Activated CD4-positive, CD25-positive, alpha-beta regulatory T cell treated with anti-CD3 and anti-CD28 coated beads, Interleukin-2, amount 50 U/mL, for 16 hours (primary cell): ENCODE results near the gene NFX1.
"Not testable (repeated sequence)": the region's sequence is repeated elsewhere in the genome, so short reads cannot be mapped to it uniquely, and the experiment has no call there.

Experiments used
- DNase-seq: peaks from one replicate; pipeline ENCODE4 v3.0.0-alpha.2; 2020; ENCODE audit warnings: low read depth, low spot score

NFX1 gene

DNA sequence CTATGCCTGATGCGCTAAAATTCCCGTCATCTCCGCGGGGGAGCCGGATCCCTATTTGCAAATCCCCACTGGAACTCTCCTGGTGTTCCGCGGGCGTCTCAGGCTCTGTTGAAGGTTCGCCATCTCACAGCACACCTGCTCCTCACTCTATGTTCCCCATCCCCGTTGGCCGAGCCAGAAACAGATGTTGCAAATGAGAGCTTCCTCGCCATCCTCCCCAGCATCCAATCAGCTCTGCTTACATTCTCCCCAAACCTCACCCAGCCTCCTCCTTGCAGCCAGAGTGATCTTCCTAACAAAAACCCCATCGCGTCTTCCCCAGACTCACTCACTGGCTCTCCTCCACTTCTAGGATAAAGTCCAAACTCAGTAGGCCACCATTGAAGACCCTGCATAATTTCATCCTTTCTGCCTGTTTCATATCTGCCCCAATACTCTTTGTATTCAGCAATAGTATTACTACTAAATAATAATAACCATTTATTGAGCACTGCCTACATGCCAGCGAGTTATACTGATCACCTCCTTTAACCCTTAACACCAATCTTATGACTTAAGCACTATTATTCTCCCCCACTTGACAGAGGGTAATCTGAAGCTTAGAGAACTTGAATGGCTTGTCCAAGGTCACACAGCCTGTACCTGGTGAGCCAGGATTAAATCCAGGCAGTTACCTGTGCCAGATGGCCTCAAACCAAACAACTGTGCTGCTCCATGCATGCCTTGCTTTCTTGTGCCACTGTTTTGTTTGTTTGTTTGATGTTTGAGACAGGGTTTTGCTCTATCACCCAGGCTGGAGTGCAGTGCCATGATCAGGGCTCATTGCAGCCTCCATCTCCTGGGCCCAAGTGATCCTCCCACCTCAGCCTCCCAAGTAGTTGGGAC lies 98.0 kb downstream of the NFX1 start:
- DNase-seq = no peak

DNA sequence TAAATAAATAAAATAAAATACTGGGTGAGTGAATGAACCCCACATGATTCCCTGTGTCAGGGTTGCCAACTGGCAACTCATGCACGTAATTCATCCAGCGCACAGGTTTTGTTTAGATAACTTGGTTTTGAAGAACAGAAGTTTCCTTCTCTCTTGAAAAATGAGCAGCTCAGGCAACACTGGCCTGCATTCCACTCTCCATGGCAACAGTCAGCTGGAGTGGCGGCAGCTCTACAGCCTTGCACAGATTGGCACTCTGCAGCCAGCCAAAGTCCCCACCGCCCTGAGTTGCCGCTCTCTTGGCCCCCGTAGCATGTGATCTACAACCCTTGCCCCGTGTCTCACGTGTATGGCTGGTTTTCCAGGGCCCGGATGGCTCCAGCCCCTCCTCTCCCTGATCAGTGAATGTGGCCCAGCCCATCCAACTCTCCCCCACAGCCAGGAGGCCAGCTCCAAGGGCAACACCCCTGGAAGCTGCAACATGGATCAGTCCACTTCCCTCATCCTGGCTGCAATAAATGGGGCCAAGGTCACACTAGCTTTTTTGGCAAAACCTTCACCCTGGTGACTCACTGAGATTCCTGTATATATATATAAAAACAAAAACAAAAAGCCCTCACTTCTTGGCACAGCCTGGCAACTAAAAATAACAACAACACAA lies 100.9 kb downstream of the NFX1 start:
- DNase-seq = not testable (repeated sequence)

DNA sequence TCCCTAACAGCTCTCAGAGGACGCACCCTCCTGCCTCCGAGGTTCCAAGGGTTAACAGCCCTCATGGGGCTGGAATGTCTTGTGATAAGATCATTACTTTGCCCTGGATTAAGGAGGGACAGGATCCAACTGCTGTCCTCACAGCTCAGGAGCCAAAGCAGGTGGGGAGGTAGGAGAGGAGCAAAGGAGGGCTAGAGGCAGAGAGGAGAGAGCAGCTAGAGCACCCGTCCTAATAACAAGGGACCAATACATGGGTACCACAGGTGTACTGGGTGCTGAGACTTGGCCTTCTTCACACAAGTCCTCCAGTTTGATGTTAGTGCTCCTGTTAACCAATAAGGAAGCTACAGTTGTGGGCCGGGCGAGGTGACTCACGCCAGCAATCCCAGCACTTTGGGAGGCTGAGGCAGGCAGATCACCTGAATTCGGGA lies 102.3 kb downstream of the NFX1 start:
- not testable (repeated sequence) for DNase-seq

DNA sequence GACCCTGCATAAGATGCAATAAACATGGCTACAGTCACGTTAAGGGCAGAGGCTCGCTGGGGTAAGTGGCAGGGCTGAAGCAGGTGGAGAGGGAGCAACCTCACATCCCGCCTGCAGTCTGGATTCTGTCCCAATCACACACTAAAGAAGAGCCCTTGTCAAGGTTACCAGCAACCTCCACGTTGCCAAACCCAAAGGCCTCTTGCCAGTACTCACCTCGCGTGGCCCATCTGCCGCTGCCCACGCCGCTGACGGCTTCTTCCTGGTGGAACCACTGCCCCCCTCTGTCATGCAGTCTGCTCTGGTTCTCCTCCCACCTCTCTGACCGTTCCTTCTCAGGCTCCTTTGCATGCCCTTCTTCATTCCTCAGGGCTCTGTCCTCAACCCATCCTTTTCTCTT lies 103.3 kb downstream of the NFX1 start:
- DNase-seq = no peak

DNA sequence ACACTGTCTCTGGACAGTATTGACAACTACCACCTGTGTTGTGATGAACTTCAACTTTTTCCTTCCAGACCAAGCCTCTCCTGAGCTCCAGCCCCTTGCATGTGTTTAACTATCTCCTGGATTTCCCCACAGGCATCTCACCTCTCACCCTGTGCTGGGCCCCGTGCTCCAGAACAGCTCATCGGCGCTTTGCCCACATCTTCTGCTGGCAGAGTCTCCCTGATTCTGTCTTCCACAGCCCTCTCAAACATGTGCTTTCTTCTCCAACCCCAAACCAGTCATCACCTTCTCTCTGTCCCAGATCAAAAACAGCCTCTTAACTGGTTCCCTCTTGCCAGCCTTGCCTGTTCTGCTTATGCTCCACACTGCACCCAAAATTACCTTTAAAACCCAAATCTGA lies 103.7 kb downstream of the NFX1 start:
- DNase-seq = not testable (repeated sequence)

DNA sequence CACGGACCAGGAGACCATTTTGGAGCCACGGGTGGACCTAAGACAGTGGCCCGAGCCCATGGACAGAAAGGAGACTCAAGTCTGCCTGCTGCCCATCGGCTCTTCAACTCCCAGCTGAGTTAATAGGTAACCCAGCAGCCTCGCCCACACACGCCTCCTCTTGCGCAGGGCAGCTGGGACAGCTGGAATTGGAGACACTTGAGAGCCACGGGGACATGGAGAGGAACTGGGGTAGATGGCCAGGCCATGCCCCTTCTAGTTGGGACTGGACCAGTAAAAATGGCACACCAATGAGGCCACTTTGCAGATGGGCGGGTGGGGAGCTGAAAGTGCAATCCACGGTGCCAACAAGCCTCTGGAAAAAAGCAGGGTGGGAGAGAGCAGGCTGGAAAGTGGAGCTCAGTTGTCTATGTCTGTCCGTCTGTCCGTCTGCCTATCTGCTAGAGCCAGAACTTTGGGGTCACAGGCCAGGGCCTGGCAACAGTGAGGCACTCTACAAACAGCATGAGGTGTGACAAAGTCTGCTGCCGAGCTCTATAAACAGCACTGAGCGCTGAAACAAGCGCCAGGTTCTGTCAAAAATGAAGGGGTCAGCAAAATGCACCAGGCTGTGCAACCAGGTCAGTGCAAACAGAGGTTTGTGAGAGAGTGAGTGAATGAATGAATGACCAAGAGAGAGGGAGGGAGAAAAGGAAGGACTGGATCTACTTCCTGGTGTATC lies 105.0 kb downstream of the NFX1 start:
- not testable (repeated sequence) for DNase-seq

- not testable (repeated sequence) for DNase-seq
Observed at GRCh38 chr9:33397801-33398200, 107.5 kb downstream of the NFX1 start.

DNA sequence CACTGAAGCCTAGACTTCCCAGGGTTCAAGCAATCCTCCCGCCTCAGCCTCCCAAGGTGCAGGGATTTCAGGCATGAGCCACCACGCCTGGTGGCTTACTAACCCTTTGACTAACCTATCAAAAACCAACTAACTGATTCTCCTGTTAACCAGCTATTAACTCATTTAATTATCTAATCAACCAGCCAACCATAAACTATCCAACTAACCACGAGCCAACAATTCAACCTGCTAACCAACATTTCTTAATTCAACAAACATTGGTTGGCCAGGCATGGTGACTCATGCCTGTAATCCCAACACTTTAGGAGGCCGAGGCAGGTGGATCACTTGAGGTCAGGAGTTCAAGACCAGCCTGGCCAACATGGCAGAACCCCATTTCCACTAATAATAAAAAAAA lies 108.7 kb downstream of the NFX1 start:
- not testable (repeated sequence) for DNase-seq

DNA sequence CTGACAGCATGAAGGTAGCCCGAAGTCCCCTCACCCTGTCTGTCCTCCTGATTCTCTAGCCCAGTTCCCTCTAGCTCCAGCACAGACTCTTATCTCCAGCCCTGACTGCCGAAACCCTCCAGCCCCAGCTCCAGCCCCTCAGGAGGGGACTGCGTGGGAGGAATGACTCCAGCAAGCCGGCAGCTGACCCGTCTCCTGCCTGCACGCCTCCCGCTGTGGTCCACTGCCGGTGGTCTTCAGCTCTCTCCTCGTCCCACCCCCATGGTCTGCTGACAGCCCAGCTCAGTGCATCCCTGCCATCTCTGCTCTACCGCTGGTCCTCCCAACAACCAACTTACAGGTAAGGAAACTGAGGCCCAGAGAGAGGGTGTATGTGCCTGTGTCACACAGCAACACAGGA lies 111.5 kb downstream of the NFX1 start:
- not testable (repeated sequence) for DNase-seq

- not testable (repeated sequence) for DNase-seq
Observed at GRCh38 chr9:33402371-33402770, 112.1 kb downstream of the NFX1 start, which contains the start of gene AQP7. Gene AQP7 (minus strand): TSS chr9:33402568. CDS start chr9:33401262, 1,306 bp downstream.

DNA sequence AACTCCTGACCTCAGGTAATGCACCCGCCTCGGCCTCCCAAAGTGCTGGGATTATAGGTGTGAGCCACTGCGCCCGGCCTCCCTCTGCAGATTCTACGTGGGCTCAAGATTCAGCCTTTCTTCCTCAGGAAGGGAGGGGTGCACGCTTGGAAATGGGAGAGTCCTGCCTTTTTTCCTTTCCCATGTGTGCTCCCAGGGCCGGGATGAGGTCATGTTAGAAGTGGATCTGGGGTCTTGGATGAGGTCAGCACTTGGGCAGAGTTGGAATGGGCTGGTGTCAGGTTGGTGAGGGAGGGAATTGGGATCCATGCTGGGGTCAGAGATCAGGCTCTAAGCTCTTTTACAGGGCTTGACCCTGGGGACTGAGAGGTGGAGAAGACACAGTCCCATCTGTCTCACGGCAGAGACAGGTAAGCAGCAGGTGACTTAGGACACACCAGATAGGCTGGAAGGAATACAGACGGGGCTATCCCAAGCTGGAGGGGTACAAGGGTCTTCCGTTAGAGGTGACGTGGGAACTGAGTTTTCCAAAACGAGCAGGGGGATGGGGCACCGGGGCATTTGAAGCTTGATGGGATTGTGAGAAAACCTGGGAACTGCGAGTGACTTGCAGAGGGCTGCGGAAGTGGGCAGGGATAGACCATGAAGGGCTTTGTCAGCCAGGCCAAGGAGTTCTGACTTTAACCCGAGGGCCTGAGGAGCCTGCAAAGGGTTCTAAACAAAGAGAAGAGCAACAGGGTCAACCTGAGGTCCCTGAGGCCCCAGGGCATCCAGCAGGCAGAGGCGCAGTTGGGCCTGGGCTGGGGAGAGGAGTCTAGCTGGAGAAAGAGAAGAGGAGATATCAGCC lies 113.8 kb downstream of the NFX1 start:
- DNase-seq = no peak

GRCh38 chr9:33404788-33405362 lies 114.6 kb downstream of the NFX1 start:
- no peak for DNase-seq

- no peak for DNase-seq
Observed at GRCh38 chr9:33407061-33407460, 116.7 kb downstream of the NFX1 start.

- DNase-seq = no peak
Observed at GRCh38 chr9:33408087-33408486, 117.8 kb downstream of the NFX1 start.

DNA sequence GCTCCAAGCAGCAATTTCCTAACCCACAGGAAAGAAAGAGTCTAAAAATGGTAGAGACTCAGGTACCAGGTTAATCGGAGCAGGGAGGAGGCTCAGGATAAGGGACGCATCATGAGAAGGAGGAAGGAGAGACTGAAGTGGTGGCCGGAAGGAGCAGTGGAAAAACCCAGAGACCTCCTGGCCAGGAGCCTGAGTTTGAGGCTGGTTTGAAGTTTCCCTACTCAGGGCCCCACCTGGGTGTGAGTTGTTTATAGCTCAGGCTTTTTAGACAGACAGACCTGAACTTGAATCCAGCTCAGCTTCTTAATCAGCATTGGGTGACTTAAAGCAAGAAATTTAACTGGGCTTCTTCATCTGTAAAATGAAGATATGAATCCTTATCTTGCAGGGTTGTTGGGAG lies 124.0 kb downstream of the NFX1 start:
- DNase-seq = no peak

DNA sequence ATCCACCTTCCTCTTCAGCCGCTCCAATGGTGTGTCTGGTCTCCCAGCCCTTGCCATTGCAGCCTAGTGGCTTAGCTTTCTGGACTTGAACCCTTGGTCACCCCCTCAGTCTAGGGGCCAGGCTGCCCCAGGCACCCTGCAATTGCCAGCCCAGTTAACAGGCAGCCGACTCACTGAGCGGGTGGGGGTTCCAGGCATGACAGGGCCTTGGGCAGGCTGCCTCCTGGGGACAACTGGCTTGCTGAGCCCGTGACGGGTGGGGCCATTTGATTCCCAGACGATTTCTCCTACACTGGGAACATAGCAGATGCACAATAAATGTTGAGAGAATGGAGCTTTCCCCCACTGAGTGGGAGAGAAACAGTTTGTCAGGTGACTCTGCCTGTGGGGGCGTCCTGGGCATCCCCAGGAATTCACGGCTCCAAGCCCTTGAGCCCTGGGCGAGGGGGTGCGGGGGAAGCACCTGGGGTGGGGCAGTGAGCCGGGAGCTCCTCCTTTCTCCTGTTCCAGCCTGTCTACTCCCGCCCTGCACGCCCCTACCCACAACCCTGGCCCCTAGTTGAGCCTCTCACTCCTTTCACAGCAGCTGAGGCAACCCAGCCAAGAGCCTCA lies 124.7 kb downstream of the NFX1 start:
- DNase-seq = no peak

- peak; percentile 75 for DNase-seq
Observed at GRCh38 chr9:33415501-33416038, 125.3 kb downstream of the NFX1 start.

GRCh38 chr9:33416996-33417395 lies 126.7 kb downstream of the NFX1 start:
- DNase-seq = no peak

DNA sequence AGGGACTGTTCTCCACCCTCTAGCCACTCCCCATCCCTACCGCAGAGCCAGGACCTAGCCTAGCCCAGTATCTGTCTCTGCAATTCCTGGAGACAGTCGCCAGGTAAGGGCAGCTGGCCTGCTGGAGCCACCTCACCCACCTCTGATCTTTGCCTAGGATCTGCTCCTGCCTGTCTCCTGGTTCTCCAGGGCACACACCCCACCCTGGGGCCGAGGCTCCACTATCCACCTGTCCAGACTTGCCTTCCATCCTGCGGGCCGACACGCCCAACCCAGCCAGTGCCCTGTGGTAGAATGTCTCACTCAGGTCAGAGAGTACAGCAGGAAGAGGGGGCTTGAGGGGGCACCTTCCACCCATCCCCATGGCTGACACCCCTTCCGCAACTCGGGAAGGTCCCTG lies 127.8 kb downstream of the NFX1 start:
- DNase-seq = no peak

DNA sequence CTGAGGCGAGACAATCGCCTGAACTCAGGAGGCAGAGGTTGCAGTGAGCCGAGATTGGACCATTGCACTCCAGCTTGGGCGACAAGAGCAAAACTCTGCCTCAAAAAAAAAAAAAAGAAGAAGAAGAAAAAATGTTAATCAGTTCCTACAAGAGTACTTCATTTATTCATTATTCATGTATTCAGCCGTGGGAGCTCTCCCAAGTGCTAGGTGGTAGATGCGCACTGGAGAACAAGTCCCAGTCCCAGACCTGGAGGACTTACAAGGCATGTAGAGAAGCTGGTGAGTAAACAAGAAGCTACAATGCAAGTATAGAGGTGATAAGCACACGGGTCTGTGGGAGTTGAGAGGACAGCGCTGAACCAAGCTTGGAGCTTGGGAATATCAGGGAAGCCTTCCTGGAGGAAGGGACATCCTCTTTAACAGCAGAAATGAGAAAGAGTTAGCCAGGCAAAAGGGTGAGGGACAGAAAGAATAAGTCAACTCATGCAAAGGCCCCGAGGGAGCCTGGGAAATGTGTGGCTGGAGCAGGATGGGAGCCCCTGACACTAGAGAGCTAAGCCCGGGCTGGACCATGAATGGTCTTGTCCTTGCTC lies 129.5 kb downstream of the NFX1 start:
- DNase-seq = no peak
